A172 (cell line): Measurements from ENCODE around the gene SMAP1. TPM values are rescaled to one million over a fixed set of nuclear protein-coding genes. Genes with fewer than 3 reads are reported as not detected.

Experiments used
- DNase-seq: peaks from one replicate; pipeline ENCODE4 v3.0.0-alpha.2; 2015; ENCODE audit warnings: low spot score
- total RNA-seq: library from RNA; depleted of rRNA; stranded (reverse); fragments of >200 nt; shearing (Covaris generic); gene quantifications from 2 replicates; pipeline ENCODE4 v1.2.3, GENCODE V29; 2014

The SMAP1 gene
- total RNA-seq, 1 experiment from 2014 or later: 24.7 TPM

GRCh38 chr6:70680396-70680795, 12.7 kb downstream of the SMAP1 start:
- DNase-seq: no peak

- no peak for DNase-seq
These were observed 17.3 kb downstream of the SMAP1 start for GRCh38 chr6:70684794-70685493.

GRCh38 chr6:70685494-70686180, 18.0 kb downstream of the SMAP1 start:
- no peak for DNase-seq

- peak; percentile 18 for DNase-seq
These were observed 19.0 kb downstream of the SMAP1 start for GRCh38 chr6:70686548-70687133.

- DNase-seq: no peak
These were observed 26.2 kb downstream of the SMAP1 start for GRCh38 chr6:70693887-70694286.

- DNase-seq: no peak
These were observed 26.7 kb downstream of the SMAP1 start for GRCh38 chr6:70694371-70694770.

- DNase-seq: no peak
These were observed 33.5 kb downstream of the SMAP1 start for GRCh38 chr6:70700922-70701876.

GRCh38 chr6:70705772-70706171, 38.1 kb downstream of the SMAP1 start:
- DNase-seq: no peak

- peak; percentile 25 for DNase-seq
These were observed 38.9 kb downstream of the SMAP1 start for GRCh38 chr6:70706491-70707123.

- DNase-seq: no peak
These were observed 40.2 kb downstream of the SMAP1 start for GRCh38 chr6:70707893-70708292.

- no peak for DNase-seq
These were observed 40.8 kb downstream of the SMAP1 start for GRCh38 chr6:70708448-70708847.

GRCh38 chr6:70709826-70710225, 42.1 kb downstream of the SMAP1 start:
- DNase-seq: peak; percentile 25

- DNase-seq: no peak
These were observed 47.1 kb downstream of the SMAP1 start for GRCh38 chr6:70714716-70715257.

- DNase-seq: no peak
These were observed 49.5 kb downstream of the SMAP1 start for GRCh38 chr6:70717038-70717801.

- DNase-seq: no peak
These were observed 56.8 kb downstream of the SMAP1 start for GRCh38 chr6:70724524-70724923.

- DNase-seq: no peak
These were observed 58.2 kb downstream of the SMAP1 start for GRCh38 chr6:70725817-70726415.

GRCh38 chr6:70734381-70734780, 66.7 kb downstream of the SMAP1 start:
- no peak for DNase-seq

- DNase-seq: no peak
These were observed 67.3 kb downstream of the SMAP1 start for GRCh38 chr6:70734979-70735378.

GRCh38 chr6:70735513-70735912, 67.8 kb downstream of the SMAP1 start:
- DNase-seq: no peak

GRCh38 chr6:70738028-70738427, 70.3 kb downstream of the SMAP1 start:
- DNase-seq: no peak
